ENCODE data around the gene FARP2. TPM values are rescaled to one million over a fixed set of nuclear protein-coding genes. Genes with fewer than 3 reads are reported as not detected.

Gene FARP2
- total and polyA plus RNA-seq, 2 of the 13 experiments (the other 11 are each of a cell fraction or from before 2014, with no cell fraction given): 28.0 to 45.4 TPM

DNA sequence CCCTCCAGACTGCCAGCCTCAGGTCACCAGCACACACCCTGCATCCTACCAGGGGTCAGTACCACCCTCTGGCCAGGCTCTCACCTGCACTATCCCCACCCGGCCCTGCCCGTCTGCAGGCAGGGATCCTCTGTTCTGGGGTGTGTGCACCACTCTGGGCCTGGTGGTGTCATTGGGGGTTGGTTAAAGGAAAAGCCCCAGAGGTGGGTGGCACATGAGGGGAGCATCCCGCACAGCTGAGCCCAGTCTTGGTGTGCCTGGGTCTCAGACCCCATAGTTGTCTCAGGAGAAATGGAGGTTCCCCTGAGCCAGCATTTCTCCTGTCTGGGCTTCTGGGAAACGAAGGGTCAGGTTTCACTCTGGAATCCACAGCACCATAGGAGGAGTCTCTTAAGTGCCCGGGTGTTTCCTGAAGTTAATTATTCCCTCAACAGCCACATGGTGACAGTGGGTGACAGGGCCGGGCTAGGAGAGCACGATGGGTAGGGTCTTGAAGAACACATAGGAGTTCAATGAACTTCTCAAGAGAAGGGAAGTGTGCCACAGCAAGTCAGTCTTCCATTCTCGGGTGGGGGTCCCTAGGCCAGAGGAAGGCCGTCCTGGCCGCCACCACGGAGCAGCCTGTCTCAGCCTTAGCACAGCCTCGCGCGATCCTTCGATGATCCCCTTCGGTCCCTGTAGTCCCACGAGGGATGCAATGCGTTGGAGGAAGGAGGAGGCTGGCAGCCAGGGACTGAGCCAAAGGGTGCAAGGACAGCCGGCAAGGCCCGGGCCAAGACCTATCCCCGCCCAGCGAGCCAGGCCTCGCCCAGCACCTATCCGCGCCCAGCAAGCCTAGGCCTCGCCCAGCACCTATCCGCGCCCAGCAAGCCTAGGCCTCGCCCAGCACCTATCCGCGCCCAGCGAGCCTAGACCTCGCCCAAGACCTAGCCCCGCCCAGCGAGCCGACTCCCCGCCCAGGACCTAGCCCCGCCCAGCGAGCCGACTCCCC lies 1.1 kb upstream of the FARP2 start (continued):
- peak; percentile 59; the same call in 1 of the 2 replicates for TF ChIP-seq GPN1 (CRISPR knock-in tag; IDR thresholded peaks at IDR 0.05; ENCODE audit: borderline replicate concordance)
- TF ChIP-seq, protein P1, sequence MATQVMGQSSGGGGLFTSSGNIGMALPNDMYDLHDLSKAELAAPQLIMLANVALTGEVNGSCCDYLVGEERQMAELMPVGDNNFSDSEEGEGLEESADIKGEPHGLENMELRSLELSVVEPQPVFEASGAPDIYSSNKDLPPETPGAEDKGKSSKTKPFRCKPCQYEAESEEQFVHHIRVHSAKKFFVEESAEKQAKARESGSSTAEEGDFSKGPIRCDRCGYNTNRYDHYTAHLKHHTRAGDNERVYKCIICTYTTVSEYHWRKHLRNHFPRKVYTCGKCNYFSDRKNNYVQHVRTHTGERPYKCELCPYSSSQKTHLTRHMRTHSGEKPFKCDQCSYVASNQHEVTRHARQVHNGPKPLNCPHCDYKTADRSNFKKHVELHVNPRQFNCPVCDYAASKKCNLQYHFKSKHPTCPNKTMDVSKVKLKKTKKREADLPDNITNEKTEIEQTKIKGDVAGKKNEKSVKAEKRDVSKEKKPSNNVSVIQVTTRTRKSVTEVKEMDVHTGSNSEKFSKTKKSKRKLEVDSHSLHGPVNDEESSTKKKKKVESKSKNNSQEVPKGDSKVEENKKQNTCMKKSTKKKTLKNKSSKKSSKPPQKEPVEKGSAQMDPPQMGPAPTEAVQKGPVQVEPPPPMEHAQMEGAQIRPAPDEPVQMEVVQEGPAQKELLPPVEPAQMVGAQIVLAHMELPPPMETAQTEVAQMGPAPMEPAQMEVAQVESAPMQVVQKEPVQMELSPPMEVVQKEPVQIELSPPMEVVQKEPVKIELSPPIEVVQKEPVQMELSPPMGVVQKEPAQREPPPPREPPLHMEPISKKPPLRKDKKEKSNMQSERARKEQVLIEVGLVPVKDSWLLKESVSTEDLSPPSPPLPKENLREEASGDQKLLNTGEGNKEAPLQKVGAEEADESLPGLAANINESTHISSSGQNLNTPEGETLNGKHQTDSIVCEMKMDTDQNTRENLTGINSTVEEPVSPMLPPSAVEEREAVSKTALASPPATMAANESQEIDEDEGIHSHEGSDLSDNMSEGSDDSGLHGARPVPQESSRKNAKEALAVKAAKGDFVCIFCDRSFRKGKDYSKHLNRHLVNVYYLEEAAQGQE (IDR thresholded peaks at IDR 0.05; ENCODE audit: borderline replicate concordance in 1 of 2, low read depth in 1 of 2, low read length in 2 of 2): no peak
- TF ChIP-seq, protein P2, sequence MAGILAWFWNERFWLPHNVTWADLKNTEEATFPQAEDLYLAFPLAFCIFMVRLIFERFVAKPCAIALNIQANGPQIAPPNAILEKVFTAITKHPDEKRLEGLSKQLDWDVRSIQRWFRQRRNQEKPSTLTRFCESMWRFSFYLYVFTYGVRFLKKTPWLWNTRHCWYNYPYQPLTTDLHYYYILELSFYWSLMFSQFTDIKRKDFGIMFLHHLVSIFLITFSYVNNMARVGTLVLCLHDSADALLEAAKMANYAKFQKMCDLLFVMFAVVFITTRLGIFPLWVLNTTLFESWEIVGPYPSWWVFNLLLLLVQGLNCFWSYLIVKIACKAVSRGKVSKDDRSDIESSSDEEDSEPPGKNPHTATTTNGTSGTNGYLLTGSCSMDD (CRISPR knock-in tag; IDR thresholded peaks at IDR 0.05): no peak
- peak; percentile 44; the same call in 1 of the 2 replicates for TF ChIP-seq ISL2 (CRISPR knock-in tag; IDR thresholded peaks at IDR 0.05)
- no peak for TF ChIP-seq ZNF703 (CRISPR knock-in tag; IDR thresholded peaks at IDR 0.05; ENCODE audit: borderline replicate concordance)
- peak; percentile 84 for TF ChIP-seq SIX4 (CRISPR knock-in tag; IDR thresholded peaks at IDR 0.05)
- TF ChIP-seq, protein P3, sequence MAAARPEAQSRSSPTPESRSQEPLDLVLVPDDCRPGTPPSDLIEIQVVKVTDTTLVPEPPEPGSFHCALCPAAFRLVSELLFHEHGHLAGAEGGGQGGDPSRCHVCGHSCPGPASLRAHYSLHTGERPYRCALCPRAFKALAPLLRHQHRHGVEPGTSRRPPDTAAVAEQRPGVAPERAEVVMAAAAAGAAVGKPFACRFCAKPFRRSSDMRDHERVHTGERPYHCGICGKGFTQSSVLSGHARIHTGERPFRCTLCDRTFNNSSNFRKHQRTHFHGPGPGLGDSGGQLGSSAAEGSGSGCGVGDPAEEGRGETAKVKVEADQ (CRISPR knock-in tag; IDR thresholded peaks at IDR 0.05; ENCODE audit: borderline replicate concordance): no peak
- TF ChIP-seq SSRP1 (CRISPR knock-in tag; IDR thresholded peaks at IDR 0.05): peak; percentile 98
- no peak for TF ChIP-seq FOXP1 (IDR thresholded peaks at IDR 0.05)
- TF ChIP-seq FOXP1 (CRISPR knock-in tag; IDR thresholded peaks at IDR 0.05): no peak
- 0 out of 2 replicates have a peak, but pooled peaks have one; percentile 70 for TF ChIP-seq ZNF468 (CRISPR knock-in tag; IDR thresholded peaks at IDR 0.05)
- no peak for TF ChIP-seq ZNF7 (CRISPR knock-in tag; IDR thresholded peaks at IDR 0.05)
- TF ChIP-seq, protein P4, sequence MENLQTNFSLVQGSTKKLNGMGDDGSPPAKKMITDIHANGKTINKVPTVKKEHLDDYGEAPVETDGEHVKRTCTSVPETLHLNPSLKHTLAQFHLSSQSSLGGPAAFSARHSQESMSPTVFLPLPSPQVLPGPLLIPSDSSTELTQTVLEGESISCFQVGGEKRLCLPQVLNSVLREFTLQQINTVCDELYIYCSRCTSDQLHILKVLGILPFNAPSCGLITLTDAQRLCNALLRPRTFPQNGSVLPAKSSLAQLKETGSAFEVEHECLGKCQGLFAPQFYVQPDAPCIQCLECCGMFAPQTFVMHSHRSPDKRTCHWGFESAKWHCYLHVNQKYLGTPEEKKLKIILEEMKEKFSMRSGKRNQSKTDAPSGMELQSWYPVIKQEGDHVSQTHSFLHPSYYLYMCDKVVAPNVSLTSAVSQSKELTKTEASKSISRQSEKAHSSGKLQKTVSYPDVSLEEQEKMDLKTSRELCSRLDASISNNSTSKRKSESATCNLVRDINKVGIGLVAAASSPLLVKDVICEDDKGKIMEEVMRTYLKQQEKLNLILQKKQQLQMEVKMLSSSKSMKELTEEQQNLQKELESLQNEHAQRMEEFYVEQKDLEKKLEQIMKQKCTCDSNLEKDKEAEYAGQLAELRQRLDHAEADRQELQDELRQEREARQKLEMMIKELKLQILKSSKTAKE (CRISPR knock-in tag; IDR thresholded peaks at IDR 0.05; ENCODE audit: borderline replicate concordance): no peak
- peak; percentile 58; the same call in 1 of the 2 replicates for TF ChIP-seq ZNF431 (CRISPR knock-in tag; IDR thresholded peaks at IDR 0.05; ENCODE audit: borderline replicate concordance, low read depth)
- no peak for TF ChIP-seq CENPX (CRISPR knock-in tag; IDR thresholded peaks at IDR 0.05)
- peak; percentile 70; the same call in 1 of the 2 replicates for TF ChIP-seq ATAD3A (CRISPR knock-in tag; IDR thresholded peaks at IDR 0.05)
- 0 out of 2 replicates have a peak, but pooled peaks have one; percentile 18 for TF ChIP-seq ZBTB3 (CRISPR knock-in tag; IDR thresholded peaks at IDR 0.05; ENCODE audit: borderline replicate concordance, low read depth)
- no peak for TF ChIP-seq FOXA1 (IDR thresholded peaks at IDR 0.05)
- no peak for TF ChIP-seq FOXA1 (CRISPR knock-in tag; IDR thresholded peaks at IDR 0.05)
- 0 out of 2 replicates have a peak, but pooled peaks have one; percentile 43 for TF ChIP-seq ZNF44 (CRISPR knock-in tag; IDR thresholded peaks at IDR 0.05)
- no peak for TF ChIP-seq ZBTB1 (CRISPR knock-in tag; IDR thresholded peaks at IDR 0.05; ENCODE audit: borderline replicate concordance)

All from HepG2 (cell line).